HG03571 (cell line): Measurements from ENCODE around the gene CBLC.

ENCODE experiments used
- ATAC-seq: cut with Tn5 transposase; IDR thresholded peaks from one replicate; pipeline ENCODE4 v1.9.1; 2021; ENCODE audit not compliant: unreplicated experiment

The CBLC gene

DNA sequence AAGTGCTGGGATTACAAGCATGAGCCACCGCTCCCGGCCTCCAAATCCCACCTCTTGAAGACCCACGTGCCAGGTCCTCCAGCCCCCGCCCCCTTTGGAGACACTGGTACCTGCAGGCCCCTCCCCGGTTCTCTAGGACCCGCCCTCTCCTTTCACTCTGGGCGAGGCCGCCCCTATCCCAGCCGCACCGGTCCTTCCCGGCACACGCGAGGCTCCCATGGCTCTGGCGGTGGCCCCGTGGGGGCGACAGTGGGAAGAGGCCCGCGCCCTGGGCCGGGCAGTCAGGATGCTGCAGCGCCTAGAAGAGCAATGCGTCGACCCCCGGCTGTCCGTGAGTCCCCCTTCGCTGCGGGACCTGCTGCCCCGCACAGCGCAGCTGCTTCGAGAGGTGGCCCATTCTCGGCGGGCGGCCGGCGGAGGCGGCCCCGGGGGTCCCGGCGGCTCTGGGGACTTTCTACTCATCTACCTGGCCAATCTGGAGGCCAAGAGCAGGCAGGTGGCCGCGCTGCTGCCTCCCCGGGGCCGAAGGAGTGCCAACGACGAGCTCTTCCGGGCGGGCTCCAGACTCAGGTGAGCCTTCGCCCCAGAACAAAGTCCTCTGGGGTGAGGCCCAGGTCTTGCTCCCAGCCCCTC is at the start of gene CBLC:
Gene CBLC (plus strand): TSS at position 176 of the 633 bp plus-strand sequence. CDS start 42 bp downstream, at position 218.
- ATAC-seq = no peak

DNA sequence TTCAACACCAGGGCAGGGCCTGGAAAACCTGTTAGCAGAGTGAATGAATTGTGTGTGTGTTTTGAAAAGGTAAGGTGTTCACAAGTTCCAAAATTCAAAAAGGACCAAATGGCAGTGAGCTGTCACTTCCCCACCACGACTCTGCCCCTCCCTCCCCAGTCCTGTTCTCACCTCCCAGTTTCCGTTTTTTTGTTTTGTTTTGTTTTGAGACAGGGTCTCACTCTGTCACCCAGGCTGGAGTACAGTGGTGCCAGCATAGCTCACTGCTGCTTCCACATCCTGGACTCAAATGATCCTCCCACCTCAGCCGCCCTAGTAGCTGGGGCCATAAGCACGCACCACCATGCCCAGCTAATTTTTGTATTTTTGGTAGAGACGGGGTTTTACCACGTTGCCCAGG is 49.5 kb upstream of the CBLC start:
- no peak for ATAC-seq

GRCh38 chr19:44729516-44730033 is 48.1 kb upstream of the CBLC start:
- ATAC-seq = no peak

DNA sequence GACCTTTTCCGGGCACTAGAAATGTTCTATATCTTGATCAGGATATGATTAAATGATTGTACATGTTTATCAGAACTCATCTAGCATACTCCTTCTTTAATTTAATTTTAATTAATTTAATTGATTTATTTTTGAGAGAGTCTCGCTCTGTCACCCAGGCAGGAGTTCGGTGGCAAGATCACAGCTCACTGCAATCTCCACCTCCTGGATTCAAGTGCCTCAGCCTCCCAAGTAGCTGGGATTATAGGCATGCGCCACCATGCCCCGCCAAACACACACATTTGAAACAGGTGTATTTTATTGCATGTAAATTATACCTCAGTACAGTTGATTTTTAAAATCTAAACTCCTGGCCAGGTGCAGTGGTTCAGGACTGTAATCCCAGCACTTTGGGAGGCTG is 46.6 kb upstream of the CBLC start:
- ATAC-seq = no peak

DNA sequence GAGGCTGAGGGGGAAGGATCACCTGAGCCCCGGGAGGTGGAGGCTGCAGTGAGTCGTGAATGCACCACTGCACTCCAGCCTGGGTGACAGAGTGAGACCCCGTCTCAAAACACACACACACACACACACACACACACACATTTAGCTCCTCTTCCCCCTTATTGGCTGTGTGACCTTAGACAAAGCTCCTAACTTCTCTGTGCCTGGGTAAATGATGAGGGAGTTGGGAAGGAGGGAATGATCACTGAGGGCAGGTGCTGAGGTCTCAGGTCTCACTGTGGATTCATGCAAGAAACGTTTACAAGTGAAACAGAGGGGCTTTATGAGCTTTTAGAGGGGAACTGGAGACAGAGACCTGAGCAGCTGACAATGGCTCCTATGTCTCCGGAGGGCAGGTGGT is 46.1 kb upstream of the CBLC start:
- no peak for ATAC-seq

- ATAC-seq = no peak
Measured at GRCh38 chr19:44732235-44733014, 45.3 kb upstream of the CBLC start.

DNA sequence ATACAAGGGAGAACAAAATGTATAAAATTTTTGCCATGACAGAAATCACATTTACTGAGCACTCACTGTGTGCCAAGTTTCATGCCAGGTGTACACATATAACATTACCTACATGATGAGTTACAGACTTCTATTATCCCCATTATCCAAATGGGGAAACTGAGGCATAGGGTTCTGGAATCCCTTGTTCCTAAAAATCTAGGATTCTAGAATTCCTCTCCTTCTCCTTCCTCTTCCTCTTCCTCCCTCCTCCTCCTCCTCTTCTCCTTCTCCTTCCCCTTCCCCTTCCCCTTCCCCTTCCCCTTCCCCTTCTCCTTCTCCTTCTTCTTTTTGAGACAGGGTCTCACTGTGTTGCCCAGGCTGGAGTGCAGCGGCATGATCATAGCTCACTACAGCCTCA is 43.3 kb upstream of the CBLC start:
- no peak for ATAC-seq

DNA sequence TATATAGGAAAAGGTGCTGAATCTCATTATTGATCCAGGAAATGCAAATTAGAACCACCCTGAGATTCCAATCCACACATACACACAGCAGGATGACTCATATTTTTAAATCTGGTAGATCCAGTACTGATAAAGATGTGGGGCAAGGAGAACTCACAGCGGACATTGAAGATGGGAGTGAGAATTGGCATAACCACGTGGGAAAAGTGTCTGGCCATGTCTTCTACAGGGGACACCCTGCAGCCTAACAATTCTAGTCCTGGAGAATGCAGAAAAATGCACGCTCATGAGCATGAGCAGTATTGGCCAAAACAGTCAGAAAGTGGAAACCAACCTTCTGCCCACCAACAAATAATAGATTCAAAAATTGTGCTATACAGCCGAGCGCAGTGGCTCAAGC is 42.7 kb upstream of the CBLC start:
- ATAC-seq = no peak

GRCh38 chr19:44737238-44738071 is 40.2 kb upstream of the CBLC start:
- ATAC-seq = no peak

- ATAC-seq = no peak
Measured at GRCh38 chr19:44738136-44738535, 39.6 kb upstream of the CBLC start.

GRCh38 chr19:44738603-44739558 is 38.8 kb upstream of the CBLC start:
- no peak for ATAC-seq

DNA sequence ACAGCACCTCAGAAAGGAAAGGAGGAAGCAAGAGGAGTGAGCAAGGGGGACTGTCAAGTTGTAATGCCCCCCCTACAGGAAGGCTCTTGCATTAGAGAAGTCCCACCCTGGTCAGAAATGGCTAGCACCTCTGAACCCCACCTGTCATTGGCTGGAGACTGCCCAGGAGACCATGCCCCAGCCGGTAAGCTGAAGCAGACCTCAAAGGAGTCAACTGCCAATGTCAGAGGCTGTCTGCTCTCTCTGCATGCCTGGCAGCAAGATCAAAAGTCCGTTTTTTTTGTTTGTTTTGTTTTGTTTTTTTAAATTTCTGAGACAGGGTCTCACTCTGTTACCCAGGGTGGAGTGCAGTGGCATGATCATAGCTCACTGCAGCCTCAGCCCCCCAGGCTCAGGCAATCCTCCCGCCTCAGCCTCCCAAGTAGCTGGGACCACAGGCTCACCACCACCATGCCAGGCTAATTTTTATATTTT is 37.3 kb upstream of the CBLC start:
- ATAC-seq = no peak

GRCh38 chr19:44741258-44741731 is 36.4 kb upstream of the CBLC start:
- ATAC-seq = no peak

- ATAC-seq = no peak
Measured at GRCh38 chr19:44741841-44742329, 35.8 kb upstream of the CBLC start.

GRCh38 chr19:44742330-44743061 is 35.2 kb upstream of the CBLC start:
- ATAC-seq = no peak

- no peak for ATAC-seq
Measured at GRCh38 chr19:44744871-44745332, 32.8 kb upstream of the CBLC start.

DNA sequence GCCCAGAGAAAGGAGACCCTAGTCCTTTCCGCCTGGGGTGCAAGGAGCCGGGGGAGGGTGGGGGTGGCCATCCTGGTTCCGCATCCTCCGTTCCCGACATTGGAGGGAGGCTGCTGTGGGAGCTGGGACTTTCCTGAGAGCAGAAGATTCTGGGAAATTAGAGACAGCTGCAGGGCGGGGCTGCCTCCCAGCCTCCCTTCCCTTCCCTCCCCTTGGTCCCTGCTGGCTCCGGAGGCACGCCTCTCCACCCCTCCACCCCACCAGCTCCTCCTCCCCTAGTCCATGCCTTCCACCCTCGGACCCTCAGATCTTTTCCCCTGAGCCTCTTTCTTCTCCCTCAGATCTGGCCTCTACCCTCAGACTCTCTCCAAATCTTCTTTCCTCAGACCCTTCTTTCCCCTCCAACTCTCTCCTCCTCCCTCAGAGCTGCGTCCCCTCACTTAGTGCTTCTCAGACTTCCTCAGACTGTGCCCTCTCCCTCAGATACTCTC is 32.3 kb upstream of the CBLC start:
- ATAC-seq = no peak

DNA sequence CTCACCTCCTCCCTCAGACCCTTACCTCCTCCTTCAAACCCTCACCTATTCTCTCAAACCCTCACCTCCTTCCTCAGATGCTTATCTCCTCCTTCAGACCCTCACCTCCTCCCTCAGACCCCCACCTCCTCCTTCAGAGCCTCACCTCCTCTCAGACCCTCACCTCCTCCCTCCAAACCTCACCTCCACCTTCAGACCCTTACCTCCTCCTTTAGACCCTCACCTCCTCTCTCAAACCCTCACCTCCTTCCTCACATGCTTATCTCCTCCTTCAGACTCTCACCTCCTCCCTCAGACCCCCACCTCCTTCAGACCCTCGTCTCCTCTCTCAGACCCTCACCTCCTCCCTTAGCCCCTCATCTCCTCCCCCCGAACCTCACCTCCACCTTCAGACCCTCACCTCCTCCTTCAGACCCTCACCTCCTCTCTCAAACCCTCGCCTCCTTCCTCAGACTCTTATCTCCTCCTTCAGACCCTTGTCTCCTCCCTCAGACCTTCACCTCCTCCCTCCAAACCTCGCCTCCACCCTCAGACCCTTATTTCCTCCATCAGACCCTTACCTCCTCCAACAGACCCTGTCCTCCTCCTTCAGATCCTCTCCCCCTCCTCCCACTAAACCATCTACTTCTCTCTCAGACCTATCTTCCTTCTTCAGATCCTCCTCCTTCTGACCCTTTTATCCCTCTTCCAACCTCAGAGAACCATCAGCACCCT is 31.6 kb upstream of the CBLC start:
- ATAC-seq = no peak

DNA sequence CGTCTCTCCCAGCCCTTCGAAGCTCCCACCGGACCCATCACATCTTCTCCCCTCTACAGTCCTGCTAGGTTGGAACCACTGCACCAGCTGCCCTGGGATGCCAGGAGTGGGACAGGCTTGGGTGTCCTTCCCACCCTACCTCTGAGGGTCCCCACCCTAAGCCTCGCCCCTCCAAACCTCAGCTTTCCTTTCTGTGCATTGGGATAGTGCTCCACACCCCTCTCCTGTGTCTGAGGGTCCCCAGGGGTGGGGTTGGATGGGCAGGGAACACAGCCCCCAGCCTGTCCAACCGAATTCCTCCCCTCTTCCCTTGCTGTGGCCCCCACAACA is 31.1 kb upstream of the CBLC start:
- ATAC-seq = no peak
